ENCODE measurements around the gene PPCDC. TPM values are rescaled to one million over a fixed set of nuclear protein-coding genes. Genes with fewer than 3 reads are reported as not detected.

Gene PPCDC
- total RNA-seq, 1 donor from 2014 or later: 25.0 TPM

DNA sequence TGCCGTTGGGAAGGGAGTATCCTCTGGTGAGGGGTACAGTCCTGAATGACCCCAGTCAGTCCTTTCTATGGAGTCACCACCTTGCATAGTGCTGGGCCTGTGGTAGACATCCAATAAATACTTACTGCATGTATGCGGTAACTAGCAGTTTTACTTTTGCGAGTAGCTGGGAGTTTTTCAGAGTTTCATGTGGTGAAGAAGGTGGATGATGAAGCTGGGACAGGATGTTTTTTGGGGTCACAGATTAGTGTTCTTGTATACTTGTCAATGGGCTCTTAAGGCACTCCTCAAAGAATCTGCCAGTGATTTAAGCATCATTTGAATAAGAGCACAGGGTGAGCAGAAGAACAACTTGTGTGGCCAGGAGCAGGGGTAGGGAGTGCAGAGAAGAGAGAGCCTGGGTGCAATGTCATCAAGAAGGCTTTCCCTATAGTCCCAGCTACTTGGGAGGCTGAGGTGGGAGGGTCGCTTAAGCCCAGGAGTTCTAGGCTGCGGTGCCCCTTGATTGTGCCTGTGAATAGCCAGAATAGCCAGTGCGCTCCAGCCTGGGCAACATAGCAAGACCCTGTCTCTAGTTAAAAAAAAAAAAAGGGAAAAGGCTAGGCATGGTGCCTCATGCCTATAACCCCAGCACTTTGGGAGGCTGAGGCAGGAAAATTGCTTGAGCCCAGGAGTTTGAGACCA is 22.1 kb downstream of the PPCDC start:
- TF ChIP-seq, protein P1, sequence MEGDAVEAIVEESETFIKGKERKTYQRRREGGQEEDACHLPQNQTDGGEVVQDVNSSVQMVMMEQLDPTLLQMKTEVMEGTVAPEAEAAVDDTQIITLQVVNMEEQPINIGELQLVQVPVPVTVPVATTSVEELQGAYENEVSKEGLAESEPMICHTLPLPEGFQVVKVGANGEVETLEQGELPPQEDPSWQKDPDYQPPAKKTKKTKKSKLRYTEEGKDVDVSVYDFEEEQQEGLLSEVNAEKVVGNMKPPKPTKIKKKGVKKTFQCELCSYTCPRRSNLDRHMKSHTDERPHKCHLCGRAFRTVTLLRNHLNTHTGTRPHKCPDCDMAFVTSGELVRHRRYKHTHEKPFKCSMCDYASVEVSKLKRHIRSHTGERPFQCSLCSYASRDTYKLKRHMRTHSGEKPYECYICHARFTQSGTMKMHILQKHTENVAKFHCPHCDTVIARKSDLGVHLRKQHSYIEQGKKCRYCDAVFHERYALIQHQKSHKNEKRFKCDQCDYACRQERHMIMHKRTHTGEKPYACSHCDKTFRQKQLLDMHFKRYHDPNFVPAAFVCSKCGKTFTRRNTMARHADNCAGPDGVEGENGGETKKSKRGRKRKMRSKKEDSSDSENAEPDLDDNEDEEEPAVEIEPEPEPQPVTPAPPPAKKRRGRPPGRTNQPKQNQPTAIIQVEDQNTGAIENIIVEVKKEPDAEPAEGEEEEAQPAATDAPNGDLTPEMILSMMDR (IDR thresholded peaks at IDR 0.05; ENCODE audit: unreplicated experiment): no peak
- peaks cover 66% of the 10 kb centered on the region for H3K4me1 Mint-ChIP-seq (ENCODE audit: unreplicated experiment)
- H3K9me3 Mint-ChIP-seq (ENCODE audit: unreplicated experiment): no peaks in the 10 kb centered on the region
- peaks cover 9% of the 10 kb centered on the region for H3K27me3 Mint-ChIP-seq (ENCODE audit: unreplicated experiment)
- no peak for DNase-seq (ENCODE audit: low spot score)
- H3K27ac Mint-ChIP-seq (ENCODE audit: unreplicated experiment): no peak overlapping the region
- peaks cover 24% of the 10 kb centered on the region for H3K36me3 Mint-ChIP-seq (ENCODE audit: low read depth, unreplicated experiment)
- H3K4me3 Mint-ChIP-seq (ENCODE audit: unreplicated experiment): no peak overlapping the region

DNA sequence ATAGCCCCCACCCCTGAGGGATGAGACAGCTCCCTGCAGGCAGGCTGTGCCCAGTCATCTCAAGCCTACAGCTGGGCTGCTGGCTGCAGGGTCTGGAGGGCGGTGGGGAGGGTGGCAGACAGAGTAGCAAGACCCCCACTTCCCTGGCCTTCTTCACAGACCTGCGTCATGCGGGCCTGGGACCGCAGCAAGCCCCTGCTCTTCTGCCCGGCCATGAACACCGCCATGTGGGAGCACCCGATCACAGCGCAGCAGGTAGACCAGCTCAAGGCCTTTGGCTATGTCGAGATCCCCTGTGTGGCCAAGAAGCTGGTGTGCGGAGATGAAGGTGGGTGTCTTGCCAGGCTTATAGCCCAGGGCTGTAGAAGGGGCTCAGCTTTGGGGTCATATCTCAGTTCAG is 25.0 kb downstream of the PPCDC start:
- TF ChIP-seq, protein P1 (IDR thresholded peaks at IDR 0.05; ENCODE audit: unreplicated experiment): no peak
- Mint-ChIP-seq H3K36me3 (ENCODE audit: low read depth, unreplicated experiment) (peaks cover 17% of the 10 kb centered on the region), H3K9me3 (ENCODE audit: unreplicated experiment) (no peaks in the 10 kb centered on the region)

DNA sequence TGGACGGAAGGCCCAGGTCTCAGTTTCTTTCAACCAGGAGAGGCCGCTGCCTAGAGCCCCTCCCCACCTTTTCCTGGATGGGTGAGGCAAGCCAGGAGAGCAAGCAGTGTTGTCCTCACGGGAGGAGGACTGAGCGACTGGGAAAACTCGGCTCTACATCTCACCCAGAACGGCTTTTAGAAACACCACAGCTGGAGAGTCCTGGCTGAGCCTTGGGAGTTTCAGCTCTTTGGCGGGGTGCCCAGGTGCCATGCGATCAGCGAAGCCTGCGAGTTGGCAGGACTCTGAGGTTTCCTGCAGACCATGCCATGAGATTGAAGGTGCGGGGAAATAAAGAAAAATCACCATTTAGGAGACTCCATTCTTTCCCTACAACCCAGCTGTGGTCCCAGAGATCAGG is 26.0 kb downstream of the PPCDC start:
- TF ChIP-seq, protein P1 (IDR thresholded peaks at IDR 0.05; ENCODE audit: unreplicated experiment): no peak
- Mint-ChIP-seq H3K27me3 (ENCODE audit: unreplicated experiment) (peaks cover 4% of the 10 kb centered on the region), H3K36me3 (ENCODE audit: low read depth, unreplicated experiment) (peaks cover 17% of the 10 kb centered on the region), H3K27ac (ENCODE audit: unreplicated experiment) (peak overlapping the region; percentile 18), H3K9me3 (ENCODE audit: unreplicated experiment) (no peaks in the 10 kb centered on the region), H3K4me3 (ENCODE audit: unreplicated experiment) (no peak overlapping the region), H3K4me1 (ENCODE audit: unreplicated experiment) (peaks cover 65% of the 10 kb centered on the region)
- DNase-seq (ENCODE audit: low spot score): no peak

More for the DNA sequence above, 25.0 kb downstream of the PPCDC start:
- H3K4me1 Mint-ChIP-seq (ENCODE audit: unreplicated experiment): peaks cover 62% of the 10 kb centered on the region
- H3K27ac Mint-ChIP-seq (ENCODE audit: unreplicated experiment): peak overlapping the region; percentile 61
- H3K4me3 Mint-ChIP-seq (ENCODE audit: unreplicated experiment): no peak overlapping the region
- DNase-seq (ENCODE audit: low spot score): no peak
- peaks cover 4% of the 10 kb centered on the region for H3K27me3 Mint-ChIP-seq (ENCODE audit: unreplicated experiment)

DNA sequence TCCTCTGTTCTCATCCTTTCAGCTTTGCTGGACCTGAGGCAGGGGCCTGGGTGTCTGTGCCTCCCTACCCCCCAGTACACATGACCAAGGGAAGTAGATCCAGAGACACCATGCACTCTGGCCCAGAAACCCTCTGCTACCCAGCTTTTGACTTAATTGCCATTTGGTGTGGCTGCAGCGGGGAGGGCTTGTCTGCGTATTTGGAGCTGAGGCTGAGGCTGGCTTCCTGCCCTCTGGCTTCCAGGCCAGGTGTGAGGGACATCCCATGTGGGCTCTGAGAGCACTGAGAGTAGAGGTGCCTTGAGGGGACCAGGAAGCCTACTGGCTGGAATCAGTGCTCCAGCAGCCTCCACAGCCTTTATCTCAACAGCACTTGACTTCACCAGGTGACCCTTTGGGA is 26.9 kb downstream of the PPCDC start:
- no peak for DNase-seq (ENCODE audit: low spot score)
- Mint-ChIP-seq H3K9me3 (ENCODE audit: unreplicated experiment) (no peaks in the 10 kb centered on the region), H3K36me3 (ENCODE audit: low read depth, unreplicated experiment) (peaks cover 8% of the 10 kb centered on the region), H3K27ac (ENCODE audit: unreplicated experiment) (no peak overlapping the region), H3K4me3 (ENCODE audit: unreplicated experiment) (no peak overlapping the region), H3K27me3 (ENCODE audit: unreplicated experiment) (no peaks in the 10 kb centered on the region), H3K4me1 (ENCODE audit: unreplicated experiment) (peaks cover 60% of the 10 kb centered on the region)
- TF ChIP-seq, protein P1 (IDR thresholded peaks at IDR 0.05; ENCODE audit: unreplicated experiment): no peak

DNA sequence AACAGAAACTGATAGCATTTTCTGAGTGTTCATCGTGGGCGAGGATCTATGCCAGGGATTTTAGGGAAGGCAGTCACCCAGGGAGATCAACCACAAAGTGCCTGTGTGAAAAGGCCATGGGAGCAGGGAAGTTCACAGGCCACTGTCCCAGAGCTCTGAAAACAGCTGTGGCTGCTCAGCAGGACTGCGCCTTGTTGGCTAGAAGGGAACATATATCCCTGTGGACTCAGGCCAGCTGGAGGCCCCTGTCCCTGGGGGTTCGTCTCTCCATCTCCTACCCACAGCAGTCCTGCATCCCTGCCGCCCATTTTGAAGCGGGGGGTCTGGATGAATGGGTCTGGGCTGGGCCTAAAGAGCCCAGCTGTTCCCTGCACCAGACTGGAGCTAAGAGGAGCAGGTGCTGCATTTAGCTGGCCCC is 27.8 kb downstream of the PPCDC start:
- Mint-ChIP-seq H3K36me3 (ENCODE audit: low read depth, unreplicated experiment) (peaks cover 8% of the 10 kb centered on the region), H3K27me3 (ENCODE audit: unreplicated experiment) (no peaks in the 10 kb centered on the region), H3K4me3 (ENCODE audit: unreplicated experiment) (peak overlapping the region; percentile 59), H3K4me1 (ENCODE audit: unreplicated experiment) (peaks cover 57% of the 10 kb centered on the region), H3K9me3 (ENCODE audit: unreplicated experiment) (no peaks in the 10 kb centered on the region), H3K27ac (ENCODE audit: unreplicated experiment) (no peak overlapping the region)
- DNase-seq (ENCODE audit: low spot score): no peak
- TF ChIP-seq, protein P1 (IDR thresholded peaks at IDR 0.05; ENCODE audit: unreplicated experiment): no peak
